ENCODE results near the gene OR10G7. TPM values are rescaled to one million over a fixed set of nuclear protein-coding genes. Genes with fewer than 3 reads are reported as not detected.

Gene OR10G7, protein sequence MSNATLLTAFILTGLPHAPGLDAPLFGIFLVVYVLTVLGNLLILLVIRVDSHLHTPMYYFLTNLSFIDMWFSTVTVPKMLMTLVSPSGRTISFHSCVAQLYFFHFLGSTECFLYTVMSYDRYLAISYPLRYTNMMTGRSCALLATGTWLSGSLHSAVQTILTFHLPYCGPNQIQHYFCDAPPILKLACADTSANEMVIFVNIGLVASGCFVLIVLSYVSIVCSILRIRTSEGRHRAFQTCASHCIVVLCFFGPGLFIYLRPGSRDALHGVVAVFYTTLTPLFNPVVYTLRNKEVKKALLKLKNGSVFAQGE
- total RNA-seq = not detected
- polyA plus RNA-seq = not detected
- long read RNA-seq, donor 1 = 0 reads
- long read RNA-seq, donor 2 = 0 reads
- long read RNA-seq, donor 3 = 0 reads
- long read RNA-seq, donor 4 = 0 reads
- long read RNA-seq, donor 5 = 0 reads
- long read RNA-seq, donor 6 = 0 reads
- long read RNA-seq, donor 7 = 0 reads
- long read RNA-seq, donor 8 = 0 reads
- long read RNA-seq, donor 9 = 0 reads
- long read RNA-seq, donor 10 = 0 reads

DNA sequence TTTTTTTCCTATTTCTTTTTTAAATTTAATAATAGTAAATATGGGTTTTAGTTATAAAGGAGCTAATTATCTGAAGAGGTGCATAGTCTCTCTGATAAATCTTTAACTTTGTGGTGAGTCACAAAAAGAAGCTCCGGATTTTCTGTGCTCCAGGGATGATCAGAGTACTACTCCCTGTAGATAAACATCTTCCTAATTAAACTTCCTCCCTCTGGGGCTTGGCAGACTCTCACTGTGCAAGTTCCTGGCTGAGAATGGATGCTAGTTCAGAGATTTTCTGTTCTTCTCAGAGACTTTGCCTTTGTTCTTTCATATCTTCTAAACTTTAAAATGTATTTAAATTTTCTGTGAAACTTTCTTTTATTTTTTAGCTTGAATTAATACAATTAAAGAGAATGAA lies at the start of gene OR10G7:
TSS of gene OR10G7 (minus strand) at position 72 of the 400 bp plus-strand sequence. CDS start 2,324 bp downstream, outside the sequence.
- TF ChIP-seq, protein P1, sequence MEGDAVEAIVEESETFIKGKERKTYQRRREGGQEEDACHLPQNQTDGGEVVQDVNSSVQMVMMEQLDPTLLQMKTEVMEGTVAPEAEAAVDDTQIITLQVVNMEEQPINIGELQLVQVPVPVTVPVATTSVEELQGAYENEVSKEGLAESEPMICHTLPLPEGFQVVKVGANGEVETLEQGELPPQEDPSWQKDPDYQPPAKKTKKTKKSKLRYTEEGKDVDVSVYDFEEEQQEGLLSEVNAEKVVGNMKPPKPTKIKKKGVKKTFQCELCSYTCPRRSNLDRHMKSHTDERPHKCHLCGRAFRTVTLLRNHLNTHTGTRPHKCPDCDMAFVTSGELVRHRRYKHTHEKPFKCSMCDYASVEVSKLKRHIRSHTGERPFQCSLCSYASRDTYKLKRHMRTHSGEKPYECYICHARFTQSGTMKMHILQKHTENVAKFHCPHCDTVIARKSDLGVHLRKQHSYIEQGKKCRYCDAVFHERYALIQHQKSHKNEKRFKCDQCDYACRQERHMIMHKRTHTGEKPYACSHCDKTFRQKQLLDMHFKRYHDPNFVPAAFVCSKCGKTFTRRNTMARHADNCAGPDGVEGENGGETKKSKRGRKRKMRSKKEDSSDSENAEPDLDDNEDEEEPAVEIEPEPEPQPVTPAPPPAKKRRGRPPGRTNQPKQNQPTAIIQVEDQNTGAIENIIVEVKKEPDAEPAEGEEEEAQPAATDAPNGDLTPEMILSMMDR (IDR thresholded peaks at IDR 0.05) = no peak
- TF ChIP-seq POLR2A (IDR thresholded peaks at IDR 0.05) = no peak
- no peak within 1 kb of the TSS for H3K4me3 ChIP-seq
- intact Hi-C loops (cut with DNase I) = no loop called here
- H3K27me3 ChIP-seq = no peaks in the 10 kb centered on the region
- H3K4me1 ChIP-seq (replicated peaks in 1 of 2) = no peaks in the 10 kb centered on the region
- 10 to 17% (median 11%) methylated on average over 1 of the region's 1 CpG for WGBS, 4 donors
- no peak within 1 kb of the TSS for H3K27ac ChIP-seq
- no peak for DNase-seq
- no peaks in the 10 kb centered on the region for H3K36me3 ChIP-seq (replicated peaks in 1 of 2)
- peaks cover 0 to 4% (median 0%) of the 10 kb centered on the region in 3 donors for H3K9me3 ChIP-seq (replicated peaks in 1 of 3)

DNA sequence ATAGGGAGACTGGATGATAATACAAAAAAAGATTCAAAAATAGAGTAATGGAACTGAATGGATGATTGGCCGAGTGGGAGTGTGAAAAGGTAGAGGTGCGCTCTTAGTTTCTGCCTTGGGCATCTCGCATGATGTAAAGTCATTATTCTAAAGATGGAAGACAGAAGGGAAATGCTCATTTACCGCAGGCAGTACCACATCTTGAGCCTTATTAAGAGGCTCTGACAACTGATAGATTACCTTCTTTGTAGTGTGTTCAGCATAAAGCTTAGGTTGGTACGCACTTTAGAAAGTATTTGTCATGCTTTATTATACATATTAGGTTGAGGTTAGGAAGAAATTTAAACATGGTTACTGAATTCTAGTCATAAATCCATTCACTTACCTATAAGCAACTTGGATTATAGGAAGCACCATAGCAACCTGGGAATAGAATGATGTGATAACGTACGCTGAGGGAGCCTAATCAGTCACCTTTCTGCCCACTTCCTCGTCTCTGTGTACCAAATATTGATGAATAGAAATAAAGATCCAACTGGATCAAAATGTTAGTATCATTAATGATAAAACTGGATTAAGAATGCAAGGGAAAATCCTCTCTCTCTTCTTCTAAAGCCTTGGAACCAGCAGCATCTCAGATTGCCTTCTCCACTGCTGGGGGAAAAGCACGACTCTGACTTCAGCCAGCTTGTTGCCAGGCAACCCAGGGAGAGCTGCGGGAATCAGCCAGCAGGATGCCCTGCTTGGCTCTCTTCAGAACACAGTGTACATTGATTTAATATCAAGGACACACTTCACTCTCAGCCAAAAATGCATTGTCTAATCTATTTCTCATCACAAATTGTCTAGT lies 45.1 kb upstream of the OR10G7 start:
- H3K36me3 ChIP-seq (replicated peaks in 1 of 2) = no peaks in the 10 kb centered on the region
- peak in 1 of 7 donors; percentile 85 for DNase-seq
- TF ChIP-seq POLR2A (IDR thresholded peaks at IDR 0.05) = no peak
- TF ChIP-seq, protein P1 (IDR thresholded peaks at IDR 0.05) = no peak
- H3K4me1 ChIP-seq (replicated peaks in 1 of 2) = no peaks in the 10 kb centered on the region
- WGBS, 4 donors = 47 to 60% (median 57%) methylated on average over 10 of the region's 10 CpGs
- H3K4me3 ChIP-seq = no peak overlapping the region
- H3K9me3 ChIP-seq (replicated peaks in 1 of 3) = no peaks in the 10 kb centered on the region
- H3K27ac ChIP-seq = peak overlapping the region in 1 of 5 donors; percentile 59
- intact Hi-C loops (cut with DNase I) = no loop called here
- H3K27me3 ChIP-seq = peaks cover 3% of the 10 kb centered on the region

DNA sequence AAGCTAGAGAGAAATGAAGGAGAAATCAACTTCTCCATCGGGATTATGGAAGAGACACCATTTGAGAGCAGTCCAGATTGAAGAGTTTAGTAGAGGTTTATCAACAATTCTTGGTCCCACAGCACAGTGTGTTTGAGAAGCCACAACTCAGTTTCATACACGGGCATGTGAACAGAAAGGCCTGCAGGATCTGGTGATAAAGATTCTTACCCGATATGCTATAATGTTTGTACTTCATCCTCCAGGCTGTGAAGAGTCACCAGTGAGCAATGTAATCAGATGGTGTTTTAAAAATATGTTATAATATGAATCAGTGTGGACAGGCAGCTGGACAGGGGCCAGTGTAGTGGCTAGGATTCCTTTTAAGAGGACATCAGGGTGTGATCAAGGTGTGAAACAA lies 44.5 kb upstream of the OR10G7 start:
- H3K4me3 ChIP-seq = no peak overlapping the region

More for the DNA sequence above, 44.5 kb upstream of the OR10G7 start:
- DNase-seq = no peak
- H3K4me1 ChIP-seq (replicated peaks in 1 of 2) = no peaks in the 10 kb centered on the region
- H3K27ac ChIP-seq = no peak overlapping the region
- H3K9me3 ChIP-seq (replicated peaks in 1 of 3) = no peaks in the 10 kb centered on the region
- intact Hi-C loops (cut with DNase I) = no loop called here
- WGBS, 4 donors = 63 to 74% (median 68%) methylated on average over 3 of the region's 3 CpGs
- no peaks in the 10 kb centered on the region for H3K36me3 ChIP-seq (replicated peaks in 1 of 2)
- no peak for TF ChIP-seq POLR2A (IDR thresholded peaks at IDR 0.05)
- TF ChIP-seq, protein P1 (IDR thresholded peaks at IDR 0.05) = no peak
- H3K27me3 ChIP-seq = peaks cover 3% of the 10 kb centered on the region
